ENCODE data around the gene THAP8. TPM values are rescaled to one million over a fixed set of nuclear protein-coding genes. Genes with fewer than 3 reads are reported as not detected.

THAP8 gene
- polyA plus RNA-seq, 3 donors = 2.4 to 6.0 (median 3.1) TPM

DNA sequence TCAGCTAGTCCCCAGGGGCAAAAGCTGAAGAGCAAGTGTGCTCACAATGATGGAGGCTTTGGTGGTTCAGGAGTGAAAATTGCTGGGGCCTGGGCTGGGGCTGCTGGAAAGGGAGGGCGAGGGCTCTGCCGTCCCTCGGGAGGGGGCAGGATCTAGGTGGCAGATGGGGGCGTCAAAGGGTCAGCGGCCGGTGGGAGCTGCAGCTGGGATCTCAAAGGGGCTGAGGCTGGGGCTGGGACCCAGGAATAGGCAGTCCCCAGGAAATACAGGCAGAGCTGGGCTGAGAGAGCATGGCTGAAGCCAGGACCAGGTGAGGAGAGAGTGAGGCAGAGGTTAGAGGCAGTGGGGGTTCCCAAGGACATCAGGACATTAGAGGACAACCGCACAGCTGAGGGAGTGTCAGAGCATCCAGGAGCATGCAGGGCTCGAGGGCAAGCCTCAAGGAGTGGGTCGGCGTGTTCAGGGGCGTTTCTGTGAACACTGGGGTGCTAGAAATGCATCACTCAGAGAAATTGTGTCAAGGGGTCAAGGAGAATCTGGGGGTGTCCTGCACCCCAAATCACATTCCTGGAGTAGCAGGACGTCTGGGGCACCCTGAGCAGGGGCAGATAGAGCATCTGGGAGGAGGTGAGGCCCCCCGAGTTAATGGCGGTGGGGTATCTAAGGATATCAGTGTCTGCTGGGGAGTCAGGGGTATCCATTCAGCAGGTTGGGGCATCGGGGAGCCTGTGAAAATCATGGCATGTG lies 44.3 kb downstream of the THAP8 start:
- peaks cover 9% of the 10 kb centered on the region for H3K79me2 ChIP-seq (ENCODE audit: insufficient read depth, low read length)
- Mint-ChIP-seq H3K27me3 (ENCODE audit: low read depth in 3 of 3) (peaks cover 17 to 25% (median 22%) of the 10 kb centered on the region in 3 donors), H3K27ac (peak overlapping the region in 2 of 7 donors; percentile 27 to 82), H3K4me1 (peaks cover 28% of the 10 kb centered on the region), H3K36me3 (peaks cover 7 to 8% of the 10 kb centered on the region in 2 donors), H3K4me3 (peak overlapping the region; percentile 53 to 71), H3K9me3 (peaks cover 0 to 3% (median 0%) of the 10 kb centered on the region in 7 donors)
- no peak overlapping the region for H3K27ac ChIP-seq (ENCODE audit: low read depth in 1 of 2, low read length in 2 of 2)
- H3K36me3 ChIP-seq (replicated peaks in 1 of 2; ENCODE audit: control insufficient read depth in 1 of 2, insufficient read depth in 2 of 2, low read length in 2 of 2) = no peaks in the 10 kb centered on the region
- H3K4me3 ChIP-seq (replicated peaks in 1 of 3; ENCODE audit: low read depth in 2 of 3, low read length in 3 of 3) = peak overlapping the region in 1 of 3 experiments; percentile 46
- intact Hi-C loops (cut with micrococcal nuclease) = loop anchor here (5.0 kb wide), 4 partner anchors 42 to 253 kb away; partner anchors contain the start of genes HSPB6 (in 1 of the 2), PROSER3 (in 1 of the 2), TBCB (in 1 of the 2) and THAP8 (in 1 of the 2)
- H2AFZ ChIP-seq (ENCODE audit: insufficient read depth, low read depth, low read length, poor library complexity, severe bottlenecking) = peak overlapping the region; percentile 53
- WGBS (ENCODE audit: insufficient coverage) = 67% methylated on average over 14 of the region's 15 CpGs
- peaks cover 0 to 16% of the 10 kb centered on the region in 2 donors for H3K27me3 ChIP-seq (ENCODE audit: control insufficient read depth in 2 of 2, insufficient read depth in 2 of 2, low read length in 2 of 2)
- peaks cover 11 to 26% of the 10 kb centered on the region in 2 donors for H3K4me1 ChIP-seq (ENCODE audit: control insufficient read depth in 1 of 2, insufficient read depth in 2 of 2, low read length in 2 of 2)
- no peaks in the 10 kb centered on the region for H3K9me3 ChIP-seq (replicated peaks in 1 of 2; ENCODE audit: control insufficient read depth in 1 of 2, insufficient read depth in 1 of 2, low read length in 2 of 2)
- H4K20me1 ChIP-seq (ENCODE audit: insufficient read depth, low read length) = no peaks in the 10 kb centered on the region
- H3K9ac ChIP-seq (ENCODE audit: insufficient read depth, low read length, poor library complexity, severe bottlenecking) = peak overlapping the region; percentile 51
- no peak for TF ChIP-seq CTCF (IDR thresholded peaks at IDR 0.05)
- DNase-seq = no peak
- peak overlapping the region; percentile 67 for H3K4me2 ChIP-seq (replicated peaks; ENCODE audit: extremely low read depth, low read length, poor library complexity, severe bottlenecking)

GRCh38 chr19:36009220-36009619 lies 44.9 kb downstream of the THAP8 start:
- no peak for TF ChIP-seq CTCF (IDR thresholded peaks at IDR 0.05)
- Mint-ChIP-seq H3K4me1 (peaks cover 22% of the 10 kb centered on the region), H3K36me3 (peaks cover 7 to 8% of the 10 kb centered on the region in 2 donors), H3K4me3 (peak overlapping the region; percentile 53 to 71), H3K9me3 (peaks cover 0 to 3% (median 0%) of the 10 kb centered on the region in 7 donors), H3K27me3 (ENCODE audit: low read depth in 3 of 3) (peaks cover 17 to 25% (median 22%) of the 10 kb centered on the region in 3 donors), H3K27ac (no peak overlapping the region)
- 2% methylated on average over 50 of the region's 50 CpGs for WGBS (ENCODE audit: insufficient coverage)
- Histone ChIP-seq H3K27ac (ENCODE audit: low read depth in 1 of 2, low read length in 2 of 2) (no peak overlapping the region), H3K4me3 (replicated peaks in 1 of 3; ENCODE audit: low read depth in 2 of 3, low read length in 3 of 3) (peak overlapping the region in 1 of 3 experiments; percentile 46), H2AFZ (ENCODE audit: insufficient read depth, low read depth, low read length, poor library complexity, severe bottlenecking) (peak overlapping the region; percentile 53), H4K20me1 (ENCODE audit: insufficient read depth, low read length) (no peaks in the 10 kb centered on the region), H3K4me1 (ENCODE audit: control insufficient read depth in 1 of 2, insufficient read depth in 2 of 2, low read length in 2 of 2) (peaks cover 7 to 21% of the 10 kb centered on the region in 2 donors), H3K36me3 (replicated peaks in 1 of 2; ENCODE audit: control insufficient read depth in 1 of 2, insufficient read depth in 2 of 2, low read length in 2 of 2) (no peaks in the 10 kb centered on the region), H3K9ac (ENCODE audit: insufficient read depth, low read length, poor library complexity, severe bottlenecking) (peak overlapping the region; percentile 51), H3K4me2 (replicated peaks; ENCODE audit: extremely low read depth, low read length, poor library complexity, severe bottlenecking) (peak overlapping the region; percentile 67), H3K79me2 (ENCODE audit: insufficient read depth, low read length) (peaks cover 9% of the 10 kb centered on the region), H3K27me3 (ENCODE audit: control insufficient read depth in 2 of 2, insufficient read depth in 2 of 2, low read length in 2 of 2) (peaks cover 0 to 16% of the 10 kb centered on the region in 2 donors), H3K9me3 (replicated peaks in 1 of 2; ENCODE audit: control insufficient read depth in 1 of 2, insufficient read depth in 1 of 2, low read length in 2 of 2) (no peaks in the 10 kb centered on the region)
- intact Hi-C loops (cut with micrococcal nuclease) = no loop called here
- peak in 1 of 3 donors; percentile 13 for DNase-seq

Measured in CD14-positive monocyte (primary cell).